Measurements from ENCODE around the gene COL20A1.

- no peak for TF ChIP-seq CTCF (IDR thresholded peaks at IDR 0.05)
- no peak for TF ChIP-seq EP300 (IDR thresholded peaks at IDR 0.05)
These were observed 22.3 kb downstream of the COL20A1 start for GRCh38 chr20:63315240-63315689.

All from esophagus muscularis mucosa (tissue), 3 donors.